ENCODE data around the gene SNCA.

Gene SNCA

GRCh38 chr4:89836897-89837384, at the start of gene SNCA:
Gene SNCA, minus strand, starts transcription at chr4:89837161. Its CDS starts 1,494 bp downstream, at chr4:89835667.
- DNase-seq, result peak; percentile 85

DNA sequence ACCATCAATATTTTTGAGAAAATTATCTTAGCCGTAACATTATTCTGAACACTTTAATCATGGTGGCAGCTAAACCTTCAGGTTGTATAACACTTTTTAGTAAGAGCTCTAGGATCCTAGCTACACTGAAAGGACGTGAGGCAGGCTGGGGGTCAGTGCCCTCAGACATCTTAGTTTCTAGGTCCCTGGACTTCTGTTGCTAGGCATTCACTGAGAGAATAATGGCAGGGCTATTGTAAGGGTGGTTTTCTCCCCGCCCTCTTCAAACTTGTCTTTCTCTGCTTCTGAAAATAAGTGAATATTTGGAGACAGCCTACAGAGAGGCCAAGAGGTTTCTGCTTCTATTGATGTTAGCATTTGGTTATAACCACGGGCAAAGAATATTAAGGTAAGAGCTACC, 42.3 kb upstream of the SNCA start:
- DNase-seq, result no peak

DNA sequence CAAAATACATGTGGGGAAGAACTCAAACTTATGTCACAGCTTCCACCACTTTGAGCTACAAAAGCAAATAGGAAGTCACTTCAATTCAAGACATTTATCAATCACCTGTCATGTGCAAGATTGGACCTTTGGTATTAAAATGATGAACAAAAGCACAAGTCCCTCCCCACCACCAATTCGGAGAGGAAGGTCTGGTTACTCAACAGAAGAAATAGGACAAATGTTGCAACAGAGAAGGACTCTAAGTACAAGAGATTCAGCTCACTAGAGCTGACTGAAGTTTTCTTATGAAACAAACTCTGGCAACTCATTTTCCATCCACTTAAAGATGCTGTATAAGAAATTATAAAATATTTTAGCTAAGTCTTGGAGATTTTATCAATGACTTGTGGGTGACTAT, 41.6 kb upstream of the SNCA start:
- no peak for DNase-seq

- DNase-seq, result no peak
These were observed 39.6 kb upstream of the SNCA start for GRCh38 chr4:89876548-89876947.

DNA sequence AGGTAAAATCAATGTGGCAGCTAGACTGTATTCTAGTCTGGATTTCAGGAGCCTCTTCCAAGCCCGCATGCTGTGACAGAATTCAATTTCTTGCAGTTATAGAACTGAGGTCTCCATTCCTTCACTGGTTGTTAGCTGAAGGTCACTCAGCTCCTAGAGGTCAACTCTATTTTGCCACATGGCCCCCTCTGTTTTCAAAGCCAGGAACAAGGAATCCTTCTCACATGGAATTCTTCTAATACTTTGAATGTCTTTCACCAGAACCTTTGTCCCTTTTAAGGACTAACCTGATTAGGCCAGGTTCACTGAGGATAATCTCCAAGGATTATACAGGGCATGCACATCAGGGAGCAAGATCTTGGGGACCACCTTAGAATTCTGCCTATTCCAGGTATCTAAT, 34.2 kb upstream of the SNCA start:
- DNase-seq, result no peak

- DNase-seq, result no peak
These were observed 32.1 kb upstream of the SNCA start for GRCh38 chr4:89868999-89869589.

- no peak for DNase-seq
These were observed 31.3 kb upstream of the SNCA start for GRCh38 chr4:89868276-89868675.

DNA sequence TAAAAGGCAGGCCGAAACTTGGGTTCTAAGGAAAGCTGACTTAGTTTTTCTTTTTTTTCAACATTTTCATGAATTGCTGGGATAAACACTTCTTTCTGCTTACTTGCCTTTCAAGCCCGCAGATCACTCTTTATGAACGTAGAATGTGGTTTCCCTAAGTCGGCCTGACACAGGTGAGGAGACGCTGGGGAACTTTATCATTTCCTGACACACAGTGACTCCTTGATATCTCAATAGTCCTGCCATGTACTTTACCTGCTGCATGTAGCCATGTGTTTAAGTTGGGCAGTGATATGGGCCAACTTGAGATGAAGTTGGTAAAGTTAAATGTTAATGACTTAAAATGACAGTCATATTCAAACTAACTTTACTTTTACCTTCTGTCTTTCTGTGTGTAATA, 26.6 kb upstream of the SNCA start:
- no peak for DNase-seq

GRCh38 chr4:89860971-89861370, 24.0 kb upstream of the SNCA start:
- DNase-seq, result no peak

- DNase-seq, result no peak
These were observed 18.3 kb upstream of the SNCA start for GRCh38 chr4:89855236-89855635.

GRCh38 chr4:89847571-89848325, 10.8 kb upstream of the SNCA start:
- DNase-seq, result no peak

DNA sequence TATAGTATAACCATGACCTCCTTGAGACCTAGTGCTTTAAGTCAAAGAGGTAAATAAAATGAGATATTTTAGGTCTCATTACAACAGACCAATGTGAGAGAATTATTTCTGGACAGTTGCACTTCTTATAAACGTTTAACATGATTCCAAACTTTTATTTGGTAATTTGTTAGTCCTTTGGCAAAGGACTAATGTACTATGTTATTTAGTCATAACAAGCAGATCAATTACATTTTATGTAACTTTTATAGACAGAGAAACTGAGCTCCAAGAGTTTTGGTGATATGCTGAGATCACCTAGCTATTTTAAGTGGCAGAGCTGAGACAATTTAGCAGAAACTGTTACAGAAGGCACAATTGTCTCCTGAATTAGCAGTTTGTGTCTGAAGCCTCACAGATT, 2.6 kb upstream of the SNCA start:
- DNase-seq, result no peak

- no peak for DNase-seq
These were observed 1.0 kb upstream of the SNCA start for GRCh38 chr4:89837993-89838390.

GRCh38 chr4:89837385-89837992, 528 bp upstream of the SNCA start:
- DNase-seq, result no peak

- peak; percentile 44 for DNase-seq
These were observed 773 bp downstream of the SNCA start for GRCh38 chr4:89836031-89836745.

DNA sequence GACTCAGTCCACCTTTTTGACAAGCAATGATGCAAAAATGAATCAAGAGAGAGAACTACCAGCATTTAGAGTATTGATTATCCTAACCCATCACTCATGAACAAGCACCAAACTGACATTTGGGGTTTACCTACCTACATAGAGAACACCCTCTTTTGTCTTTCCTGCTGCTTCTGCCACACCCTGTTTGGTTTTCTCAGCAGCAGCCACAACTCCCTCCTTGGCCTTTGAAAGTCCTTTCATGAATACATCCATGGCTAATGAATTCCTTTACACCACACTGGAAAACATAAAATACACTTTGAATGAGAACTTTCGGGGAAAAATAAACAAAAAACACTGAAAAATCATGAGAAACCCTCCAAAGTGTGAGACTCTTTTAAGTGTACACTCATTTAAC, 1.5 kb downstream of the SNCA start:
- no peak for DNase-seq

DNA sequence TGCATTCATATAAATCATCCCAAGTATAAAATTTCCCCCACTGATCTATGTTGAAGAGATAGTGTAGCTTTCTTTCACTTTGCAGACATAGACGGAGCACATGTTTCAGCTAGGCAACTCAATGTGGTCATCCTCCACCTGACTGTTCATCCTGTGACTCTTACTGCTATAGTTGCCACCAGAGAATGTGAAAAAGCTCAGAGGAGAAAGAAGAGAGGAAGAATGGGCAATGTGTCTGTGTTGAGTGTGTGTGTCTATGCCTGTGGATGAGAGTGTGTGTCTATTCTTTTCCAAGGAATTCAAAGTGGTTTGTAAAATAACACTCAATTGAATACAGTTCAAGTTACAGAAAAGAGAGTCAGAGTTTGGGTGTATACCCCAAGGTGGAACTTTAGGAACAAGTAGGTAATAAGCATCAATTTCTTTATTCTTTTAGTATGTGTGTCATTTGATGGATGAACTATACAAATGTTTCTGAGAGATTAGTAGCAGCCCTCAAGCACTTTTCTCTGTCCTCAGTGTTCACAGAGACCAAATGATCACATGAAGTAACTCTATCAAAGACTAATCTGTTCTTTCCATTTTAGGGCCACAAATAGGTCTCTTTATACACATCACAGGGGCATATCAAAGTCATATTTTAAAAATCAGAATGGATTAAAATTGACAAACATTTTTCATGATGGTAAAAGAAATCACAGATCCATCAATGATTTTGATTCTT, 2.3 kb downstream of the SNCA start:
- no peak for DNase-seq

GRCh38 chr4:89829470-89830138, 7.4 kb downstream of the SNCA start:
- peak; percentile 36 for DNase-seq

DNA sequence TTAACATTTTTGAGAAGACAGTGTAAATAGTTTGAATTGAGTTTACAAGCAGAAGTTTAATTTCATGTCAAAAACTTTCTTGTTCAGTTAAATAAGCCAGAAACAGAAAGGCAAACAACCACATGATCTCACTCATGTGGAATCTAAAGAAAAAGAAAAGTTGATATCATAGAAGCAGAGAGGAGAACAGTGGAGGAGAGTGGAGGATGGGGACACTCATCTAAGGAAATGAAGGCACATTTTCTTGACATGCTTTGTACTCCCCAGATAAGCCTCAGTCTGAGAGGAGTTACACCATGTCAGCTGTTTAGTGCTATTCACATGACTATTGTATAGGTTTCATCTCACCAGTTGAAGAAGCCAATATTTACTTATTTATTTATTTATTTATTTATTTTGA, 13.5 kb downstream of the SNCA start:
- no peak for DNase-seq

GRCh38 chr4:89821612-89822011, 15.3 kb downstream of the SNCA start:
- no peak for DNase-seq

GRCh38 chr4:89820010-89820409, 17.0 kb downstream of the SNCA start:
- DNase-seq, result no peak

DNA sequence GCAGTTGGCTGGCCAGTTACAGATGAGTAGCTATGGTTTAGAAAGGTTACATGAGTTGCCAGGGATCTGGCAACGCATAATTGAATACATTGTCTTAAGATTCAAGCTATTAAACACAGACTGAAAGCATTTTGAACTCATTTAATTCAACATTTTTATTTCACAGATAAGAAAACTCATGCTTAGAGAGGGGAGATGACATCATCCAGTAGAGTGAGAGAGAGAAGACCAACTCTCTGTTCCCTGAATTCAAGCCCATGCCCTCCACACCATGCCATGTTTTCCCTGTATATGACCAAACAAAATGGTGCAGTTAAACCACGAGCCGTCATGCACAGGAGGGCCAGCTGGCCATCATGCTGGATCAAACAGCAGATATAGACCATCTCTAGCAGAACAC, 22.6 kb downstream of the SNCA start:
- no peak for DNase-seq
